Measurements from ENCODE around the gene PIWIL1.

PIWIL1 gene

DNA sequence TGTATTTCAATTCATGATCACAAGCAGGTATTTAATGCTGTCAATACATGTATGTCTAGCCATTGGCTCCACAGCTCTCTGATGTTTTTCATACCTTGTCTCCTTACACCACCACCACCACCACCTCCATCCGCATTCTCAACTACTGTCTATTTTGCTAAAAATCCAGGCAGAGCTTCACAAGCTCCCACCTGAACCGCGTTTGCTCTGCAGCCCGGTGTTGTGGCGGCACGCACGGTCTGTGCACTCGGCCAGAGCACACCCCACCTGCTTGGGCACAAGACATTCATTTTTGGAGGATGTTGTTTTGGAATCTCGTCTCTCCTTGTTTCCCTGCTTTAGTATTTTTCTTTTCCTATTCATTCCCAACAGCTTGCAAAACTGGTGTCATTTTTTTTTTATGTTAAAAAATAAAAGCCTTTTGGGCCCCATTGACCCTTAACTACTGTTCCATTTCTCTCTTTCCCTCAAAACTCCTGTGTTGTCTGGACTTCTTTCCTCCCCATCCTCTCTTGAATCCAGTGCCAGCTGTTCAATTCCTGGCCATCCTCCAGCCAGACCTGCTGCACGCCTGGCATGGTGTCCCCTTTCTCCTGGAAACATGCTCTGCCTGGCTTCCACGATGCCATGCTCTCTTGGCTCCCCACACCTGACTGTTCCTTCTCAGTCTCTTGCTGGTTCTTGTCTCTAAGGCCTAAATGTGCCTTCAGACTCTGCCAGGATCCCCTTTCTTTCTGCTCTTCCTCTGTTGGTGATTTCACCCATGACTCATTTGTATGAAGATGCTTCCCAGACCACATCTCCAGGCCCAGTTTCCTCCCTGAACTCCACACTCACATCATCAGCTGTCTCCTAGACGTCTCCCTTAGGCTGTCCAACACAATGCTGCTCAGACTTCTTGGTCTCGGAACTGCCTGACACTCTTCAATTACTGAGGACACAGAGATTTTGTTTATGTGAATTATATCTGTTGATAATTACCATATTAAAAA lies 37.9 kb downstream of the PIWIL1 start:
- DNase-seq: no peak

DNA sequence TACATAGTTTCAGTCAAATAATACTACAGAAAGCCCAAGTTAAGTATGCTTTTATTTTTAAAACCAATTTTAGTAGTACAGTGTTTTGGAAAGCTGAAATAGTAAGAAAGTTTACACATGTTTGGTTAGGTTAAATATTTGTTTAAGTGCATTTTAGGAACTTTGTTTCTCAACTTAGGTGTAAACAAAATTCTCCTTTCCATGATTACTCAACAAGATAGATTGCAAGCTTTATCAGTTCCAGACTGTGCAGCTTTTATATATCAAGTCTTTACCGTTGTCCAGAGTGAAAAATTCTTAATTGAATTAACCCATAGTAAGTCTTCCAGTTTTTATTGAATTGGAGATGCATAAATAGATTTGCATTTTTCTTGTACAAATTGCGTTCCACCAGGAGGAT lies 45.1 kb downstream of the PIWIL1 start:
- DNase-seq: no peak

DNA sequence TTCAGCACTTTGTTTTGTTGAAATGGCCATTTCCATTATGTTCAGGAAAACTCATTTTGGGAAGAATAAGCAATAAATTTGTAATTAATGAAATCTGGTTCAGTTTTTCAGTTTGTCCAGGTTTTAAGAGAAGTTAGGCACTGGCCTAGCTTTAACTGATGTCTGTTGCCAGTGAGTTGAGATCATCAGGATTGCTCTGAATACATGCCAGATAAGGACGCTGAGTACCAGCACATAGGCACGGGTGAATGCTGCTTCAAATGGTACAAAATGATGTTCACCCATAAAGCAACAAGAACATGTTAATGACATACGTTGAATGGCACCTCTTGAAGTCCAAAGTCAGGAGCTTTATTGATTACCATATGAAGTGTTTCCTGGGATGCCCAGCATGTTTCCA lies 46.5 kb downstream of the PIWIL1 start:
- DNase-seq: no peak

DNA sequence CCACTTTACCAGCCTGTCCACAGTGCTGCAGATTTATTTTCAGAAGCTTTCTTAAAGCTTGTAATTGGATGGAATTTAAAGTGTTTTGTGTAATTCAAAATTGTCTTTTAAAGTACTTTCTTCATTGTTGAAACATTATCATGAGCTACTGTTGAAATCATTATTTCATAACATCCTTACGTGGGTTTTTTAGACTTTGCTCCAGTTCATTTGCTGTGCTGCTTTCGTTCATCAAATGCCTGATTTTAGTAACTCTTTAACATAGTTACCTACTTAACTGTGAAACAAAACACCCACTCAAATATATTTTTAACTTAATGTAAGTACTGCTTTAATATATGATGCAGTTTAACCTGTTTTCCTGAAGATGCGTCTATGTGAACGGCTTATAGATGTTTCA lies 47.5 kb downstream of the PIWIL1 start:
- no peak for DNase-seq

DNA sequence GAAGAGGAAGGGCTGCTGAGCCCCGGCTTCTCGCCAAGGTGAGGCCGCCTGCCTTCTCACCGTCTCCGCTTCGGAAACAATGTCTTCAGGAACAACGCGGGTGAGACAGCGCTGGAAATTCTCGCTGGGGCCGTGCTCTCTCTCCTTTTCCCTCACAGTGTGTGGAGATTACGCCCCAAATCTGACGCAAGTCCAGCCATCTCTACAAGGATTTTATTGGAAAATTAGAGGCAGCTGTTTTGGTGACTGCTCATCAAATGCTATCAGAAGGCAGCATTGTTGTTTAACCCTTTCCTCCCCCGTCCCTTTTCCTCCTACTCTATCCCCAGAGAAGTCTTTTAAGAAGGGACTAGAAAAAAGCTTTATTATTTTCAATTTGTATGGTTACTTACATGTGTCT lies 53.5 kb downstream of the PIWIL1 start:
- DNase-seq: no peak

DNA sequence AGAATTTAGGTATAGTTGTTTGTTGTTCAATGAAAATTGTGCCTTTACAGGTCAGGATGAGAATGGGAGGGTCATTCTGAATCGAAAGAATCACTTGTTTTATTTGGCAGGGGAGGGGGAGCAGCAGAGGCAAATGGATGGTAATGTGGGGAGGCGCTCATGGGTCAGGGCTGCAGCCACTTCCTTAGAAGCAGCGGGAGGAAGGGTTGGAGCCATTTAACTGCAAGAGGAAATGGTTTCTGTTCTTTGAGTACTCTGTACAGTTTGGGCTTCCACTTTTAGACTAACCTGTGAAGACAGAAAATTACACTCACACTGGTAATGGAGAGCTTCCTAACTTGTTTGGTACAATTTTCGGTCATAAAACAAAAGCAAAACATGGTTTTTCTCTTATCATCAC lies 57.2 kb downstream of the PIWIL1 start:
- DNase-seq: no peak

DNA sequence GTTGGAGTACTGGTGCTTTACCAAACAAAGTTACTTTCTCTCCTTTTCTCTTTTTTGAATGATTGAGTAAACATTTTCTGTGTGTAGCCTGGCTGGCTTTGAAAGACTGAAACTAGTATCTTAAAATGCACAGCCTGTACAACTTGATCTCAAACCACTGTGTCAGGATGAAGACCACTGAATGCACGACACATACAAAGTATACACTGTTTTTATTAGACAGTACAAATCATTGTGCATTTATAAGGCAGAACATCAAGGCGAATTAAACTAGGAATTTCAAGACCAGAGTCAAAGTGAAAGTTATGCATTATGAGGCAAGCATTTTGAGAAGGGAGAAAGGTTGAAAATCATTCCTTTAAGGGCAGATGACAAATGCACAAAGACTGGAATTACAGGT lies 59.0 kb downstream of the PIWIL1 start:
- DNase-seq: no peak

DNA sequence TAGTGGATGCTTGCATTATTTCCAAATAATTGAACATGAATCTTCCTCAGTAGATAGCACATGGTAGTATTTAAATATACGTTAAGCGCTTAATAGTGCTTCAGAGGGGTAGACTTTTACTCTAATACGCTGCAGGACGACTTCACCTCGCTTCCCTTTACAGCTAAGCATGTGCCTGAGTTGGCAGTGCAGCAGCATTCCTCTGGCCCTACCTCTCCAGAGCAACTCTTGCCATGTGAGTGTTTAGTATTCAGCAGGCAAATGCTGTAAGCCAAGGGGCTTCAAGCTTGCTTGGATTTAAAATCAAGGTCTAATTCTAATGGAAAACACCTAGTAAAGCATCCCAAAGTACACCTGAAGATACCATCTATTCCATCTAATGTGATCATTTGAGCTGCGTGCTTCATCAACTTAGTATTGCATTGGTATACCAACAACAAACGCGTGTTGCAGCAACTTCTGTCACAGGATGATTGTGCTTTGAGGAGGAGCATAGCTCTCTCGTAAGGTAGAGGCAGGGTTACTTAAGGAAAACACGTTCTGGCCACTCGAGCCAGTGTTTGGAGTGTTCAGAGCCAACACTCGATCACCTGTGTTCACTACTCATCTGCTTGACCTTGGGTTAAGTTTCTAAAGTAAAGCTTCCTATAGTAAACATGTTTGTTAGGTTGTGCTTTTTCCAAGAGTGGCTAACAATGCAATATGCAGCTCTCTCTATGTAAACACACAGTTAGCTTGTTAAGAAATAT lies 60.6 kb downstream of the PIWIL1 start:
- DNase-seq: no peak

DNA sequence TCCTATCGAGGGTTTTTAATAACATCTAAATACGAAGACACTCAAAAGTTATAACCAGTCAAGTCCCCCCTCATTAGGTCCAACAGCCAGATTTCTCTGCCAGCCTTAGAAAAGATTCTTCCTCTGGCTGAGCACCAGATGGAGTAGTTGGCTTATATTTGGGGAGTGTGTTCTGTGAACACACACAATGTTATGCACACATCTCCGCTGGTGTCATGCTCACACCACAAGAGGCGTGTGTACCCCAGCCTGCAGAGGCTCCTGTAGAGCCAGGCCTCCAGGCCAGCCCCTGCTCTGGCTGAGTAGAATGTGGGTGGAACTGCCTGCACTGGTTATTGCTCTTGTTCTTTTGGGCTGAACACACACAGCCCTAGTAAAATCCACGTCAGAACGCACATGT lies 64.0 kb downstream of the PIWIL1 start:
- no peak for DNase-seq

DNA sequence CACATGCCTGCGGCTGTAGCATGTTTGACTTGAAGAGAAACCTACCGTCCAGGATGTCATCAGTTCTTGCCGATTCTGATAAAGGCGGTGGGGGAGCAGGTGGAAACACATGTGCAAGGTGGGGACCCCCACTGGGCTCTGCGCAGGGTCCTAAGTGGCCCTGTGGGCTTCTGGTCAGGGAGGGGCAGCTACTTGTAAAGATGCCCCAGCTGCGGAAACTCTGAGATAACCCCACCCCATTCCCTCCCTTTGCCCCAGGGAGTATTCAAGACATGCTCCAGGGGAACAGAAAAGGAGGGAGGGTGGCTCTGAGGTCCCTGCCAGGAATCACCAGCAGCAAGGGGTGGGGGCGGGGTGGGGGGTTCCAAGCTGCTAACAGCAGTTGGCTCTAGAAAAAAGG lies 67.6 kb downstream of the PIWIL1 start:
- DNase-seq: no peak

DNA sequence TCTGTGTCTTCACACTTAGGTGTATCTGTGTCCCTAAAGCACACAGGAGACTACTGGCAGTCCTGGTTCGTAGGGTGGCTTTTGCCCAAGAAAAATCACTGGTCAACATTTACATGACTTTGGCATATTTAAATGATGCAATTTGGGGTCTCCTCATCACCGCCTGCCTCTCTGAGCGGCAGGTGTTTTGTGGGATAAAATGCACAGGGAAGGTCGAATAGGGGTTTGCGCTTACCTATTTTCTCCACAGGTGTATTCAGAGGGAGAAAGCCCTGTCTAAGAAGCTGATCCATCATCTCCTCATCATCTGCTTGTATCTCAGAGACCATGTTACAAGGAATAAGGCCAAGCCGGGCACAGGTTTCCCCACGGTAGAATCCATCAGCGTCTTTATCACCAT lies 74.7 kb downstream of the PIWIL1 start:
- DNase-seq: no peak

DNA sequence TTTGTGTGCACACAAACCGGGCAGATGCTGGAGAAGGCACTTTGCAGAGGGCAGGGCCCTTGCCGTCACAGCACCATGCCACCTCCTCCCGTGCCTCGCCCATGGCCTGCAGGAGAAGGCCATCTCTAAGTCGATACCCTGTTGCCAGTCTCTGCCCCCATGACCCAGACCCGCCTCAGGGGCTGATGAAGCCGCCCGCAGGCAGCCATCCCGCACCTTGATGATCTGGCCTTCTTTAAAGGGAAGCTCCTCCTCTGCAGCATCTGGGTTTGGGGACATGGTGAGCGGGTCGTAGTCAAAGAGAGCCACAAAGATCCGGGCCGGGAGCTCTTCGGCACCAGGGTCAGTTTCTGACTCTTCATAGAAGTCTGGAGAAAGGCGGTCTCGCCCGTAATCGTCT lies 76.2 kb downstream of the PIWIL1 start:
- no peak for DNase-seq

DNA sequence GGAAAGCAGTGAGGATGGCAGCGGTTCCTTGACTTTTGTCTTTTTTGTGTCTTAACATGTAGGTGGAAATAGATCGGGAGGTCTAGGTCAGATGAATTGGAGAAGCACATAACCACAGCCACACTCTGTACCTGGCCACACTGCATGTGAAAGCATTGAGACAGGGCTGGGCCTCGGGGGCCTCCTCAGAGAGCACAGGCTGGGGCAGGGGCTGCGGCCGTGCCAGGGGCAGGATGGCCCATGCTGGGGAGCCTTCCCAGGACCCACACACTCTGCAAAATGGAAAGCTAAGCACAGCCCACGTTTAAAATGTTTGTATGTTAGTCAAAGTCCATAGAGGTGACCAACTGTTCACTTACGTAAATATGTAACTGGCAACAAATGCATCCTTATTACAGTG lies 76.7 kb downstream of the PIWIL1 start:
- DNase-seq: no peak

DNA sequence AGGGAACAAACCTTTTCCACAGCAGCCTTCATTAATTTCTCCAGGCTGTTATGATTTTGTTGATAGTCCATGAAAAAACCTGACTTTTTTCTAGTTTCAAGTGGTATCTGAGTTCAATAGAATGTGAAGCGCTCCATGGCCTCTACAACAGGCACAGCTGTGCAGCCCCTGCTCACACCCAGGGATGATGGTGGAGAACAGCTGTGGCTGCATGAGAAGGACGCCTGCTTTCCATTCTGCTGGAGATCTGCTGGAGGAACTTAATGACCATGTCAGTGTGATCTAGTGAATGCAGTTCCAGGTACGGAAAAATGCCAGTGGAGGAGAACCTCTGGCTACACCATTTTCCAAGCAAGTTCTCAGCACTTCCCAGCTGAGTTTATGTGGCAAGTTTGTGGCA lies 80.6 kb downstream of the PIWIL1 start:
- no peak for DNase-seq

DNA sequence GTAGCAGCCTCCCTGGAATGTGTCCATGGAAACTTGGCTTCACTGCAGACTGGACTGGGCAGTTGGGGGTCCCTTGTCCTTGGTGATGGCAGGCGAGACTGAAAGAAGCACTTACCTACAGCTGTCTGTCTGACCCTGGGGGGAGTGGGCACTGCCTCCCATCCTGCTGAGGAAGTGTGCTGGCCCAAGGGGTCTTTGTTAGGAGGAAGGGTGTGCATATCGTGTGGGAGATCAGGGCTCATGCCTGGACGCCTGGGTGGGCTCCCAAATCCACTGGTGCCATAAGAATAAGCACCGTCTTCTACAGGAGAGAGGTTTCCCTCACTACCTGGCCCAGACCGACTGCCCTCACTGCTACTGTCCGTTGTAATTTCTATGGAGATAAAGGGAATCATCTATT lies 81.4 kb downstream of the PIWIL1 start:
- no peak for DNase-seq

DNA sequence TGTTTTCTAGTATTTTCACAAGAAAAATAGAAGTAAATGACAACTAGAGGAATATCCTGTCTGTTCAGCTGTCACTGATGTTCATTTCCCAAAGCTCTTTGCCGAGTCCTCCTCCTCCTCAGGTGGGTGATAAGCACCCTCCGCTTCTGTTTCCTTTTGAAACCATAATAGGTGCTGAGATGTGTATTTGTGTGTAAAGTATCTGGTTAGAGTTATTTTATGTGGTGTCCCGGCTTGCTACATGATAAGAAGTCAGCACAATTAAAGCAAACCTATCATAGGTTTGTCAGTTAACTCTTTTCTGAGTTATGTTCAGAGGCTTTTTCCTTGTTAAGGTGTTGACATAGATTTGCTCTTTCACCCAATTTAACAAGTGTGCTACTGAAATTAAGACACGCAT lies 82.4 kb downstream of the PIWIL1 start:
- no peak for DNase-seq

DNA sequence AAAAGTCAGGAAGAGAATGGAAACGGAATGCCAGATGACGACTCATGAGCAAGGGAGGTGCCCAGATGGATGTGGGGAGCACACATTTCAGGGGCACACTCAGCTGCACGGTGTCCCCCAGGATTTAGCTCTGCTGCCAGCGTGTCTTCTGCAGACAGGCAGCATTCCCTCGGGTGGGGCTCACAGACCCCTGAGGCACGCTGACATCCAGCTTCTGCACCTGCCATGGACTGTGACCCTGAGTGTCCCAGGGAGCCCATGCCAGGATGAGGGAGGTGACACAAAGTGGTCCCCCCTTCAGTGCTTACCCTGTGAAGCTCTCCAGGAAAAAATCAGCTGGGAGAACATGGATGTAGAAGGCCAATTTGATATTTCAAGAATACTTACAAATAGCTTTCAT lies 84.2 kb downstream of the PIWIL1 start:
- DNase-seq: no peak
